IMR-90 (cell line): ENCODE results near the gene GPR180. TPM values are rescaled to one million over a fixed set of nuclear protein-coding genes. Genes with fewer than 3 reads are reported as not detected.

Source experiments
- ATAC-seq: fragments of 200-7000 bp; cut with Tn5 transposase; 2 replicates; pipeline ENCODE4 v1.9.1; 2020; ENCODE audit warnings: low read depth, mild to moderate bottlenecking, moderate library complexity
- BruUV-seq: library from RNA; stranded (reverse); fragments of 400-500 nt; replicated peaks from 2 replicates; lab custom pipeline; 2021; lab: Mats Ljungman, UMichigan
- CTCF ChIA-PET: fragments of 300-600 bp; formaldehyde crosslinking; extraction: SDS; loops from one replicate; lab custom pipeline; 2021; ENCODE audit warnings: antibody characterized with exemption; lab: Yijun Ruan, JAX
- POLR2A ChIA-PET: fragments of 300-600 bp; sonication (Branson Sonifier 250); formaldehyde crosslinking; loops from one replicate; lab custom pipeline; 2022; ENCODE audit warnings: antibody characterized with exemption; ENCODE audit not compliant: unreplicated experiment; lab: Charles Lee
- DNase-seq: peaks from one replicate; pipeline ENCODE4 v3.0.0; 2013
- H2AFZ ChIP-seq: replicated peaks from 2 replicates; pipeline ENCODE3; 2013; ENCODE audit warnings: low read length, mild to moderate bottlenecking; ENCODE audit not compliant: poor library complexity
- H2AK5ac ChIP-seq: 2 replicates; pipeline ENCODE4 v1.6.1; 2013; ENCODE audit warnings: low read depth, low read length, inconsistent platforms
- H2AK9ac ChIP-seq: replicated peaks from 2 replicates; pipeline ENCODE3; 2013; ENCODE audit warnings: mild to moderate bottlenecking, low read depth, low read length, moderate library complexity; ENCODE audit not compliant: poor library complexity
- H2BK120ac ChIP-seq: 2 replicates; pipeline ENCODE4 v1.6.1; 2013; ENCODE audit warnings: low read depth, low read length, inconsistent platforms
- H2BK15ac ChIP-seq: 3 replicates; pipeline ENCODE4 v1.6.1; 2013; ENCODE audit warnings: low read depth, low read length, inconsistent platforms
- H2BK20ac ChIP-seq: 2 replicates; pipeline ENCODE4 v1.6.1; 2013; ENCODE audit warnings: low read depth, mild to moderate bottlenecking, inconsistent platforms, low read length, moderate library complexity
- H2BK5ac ChIP-seq: 2 replicates; pipeline ENCODE4 v1.6.1; 2013; ENCODE audit warnings: mild to moderate bottlenecking, low read depth, low read length, inconsistent platforms; ENCODE audit not compliant: poor library complexity, severe bottlenecking
- H3K14ac ChIP-seq: replicated peaks from 2 replicates; pipeline ENCODE4 v1.6.1; 2013; ENCODE audit warnings: low read depth, low read length, inconsistent platforms
- H3K18ac ChIP-seq: 2 replicates; pipeline ENCODE4 v1.6.1; 2013; ENCODE audit warnings: low read depth, low read length, control low read depth
- H3K23ac ChIP-seq: 2 replicates; pipeline ENCODE4 v1.6.1; 2013; ENCODE audit warnings: low read depth, low read length, inconsistent platforms
- H3K27ac ChIP-seq: 2 replicates; pipeline ENCODE4 v1.5.1; 2013; ENCODE audit warnings: mild to moderate bottlenecking, control low read depth, low read length; ENCODE audit not compliant: insufficient read depth
- H3K27me3 ChIP-seq: 2 replicates; pipeline ENCODE4 v1.6.1; 2013; ENCODE audit warnings: low read length; ENCODE audit not compliant: control insufficient read depth, insufficient read depth
- H3K36me3 ChIP-seq: 2 replicates; pipeline ENCODE4 v1.6.1; 2013; ENCODE audit warnings: low read length, mixed read lengths; ENCODE audit not compliant: control insufficient read depth, insufficient read depth
- H3K4ac ChIP-seq: 2 replicates; pipeline ENCODE4 v1.6.1; 2013; ENCODE audit warnings: low read depth, low read length, inconsistent platforms
- H3K4me1 ChIP-seq: 2 replicates; pipeline ENCODE4 v1.6.1; 2013; ENCODE audit warnings: low read length, mixed read lengths; ENCODE audit not compliant: control insufficient read depth, insufficient read depth
- H3K4me2 ChIP-seq: 2 replicates; pipeline ENCODE4 v1.6.1; 2013; ENCODE audit warnings: low read depth, mild to moderate bottlenecking, control low read depth, low read length, moderate library complexity
- H3K4me3 ChIP-seq: 2 replicates; pipeline ENCODE4 v1.5.1; 2013; ENCODE audit warnings: low read depth, mild to moderate bottlenecking, control low read depth, low read length, moderate library complexity; ENCODE audit not compliant: insufficient read depth
- H3K56ac ChIP-seq: 2 replicates; pipeline ENCODE4 v1.6.1; 2013; ENCODE audit warnings: low read length, inconsistent platforms; ENCODE audit not compliant: insufficient read depth; ENCODE audit errors: extremely low read depth
- H3K79me1 ChIP-seq, 2 experiments: 2 replicates each; pipeline ENCODE4 v1.6.1; 2013; ENCODE audit warnings: low read length in 2 of 2, inconsistent platforms in 1 of 2, low read depth in 1 of 2
- H3K9ac ChIP-seq: 2 replicates; pipeline ENCODE4 v1.6.1; 2013; ENCODE audit warnings: low read depth, low read length, control low read depth
- H3K9me1 ChIP-seq: 2 replicates; pipeline ENCODE4 v1.6.1; 2013; ENCODE audit warnings: low read length, inconsistent platforms; ENCODE audit not compliant: insufficient read depth
- H3K9me3 ChIP-seq: 2 replicates; pipeline ENCODE4 v1.6.1; 2013; ENCODE audit warnings: low read length; ENCODE audit not compliant: control insufficient read depth, insufficient read depth
- H4K20me1 ChIP-seq: 2 replicates; pipeline ENCODE4 v1.6.1; 2013; ENCODE audit warnings: low read length, inconsistent platforms; ENCODE audit not compliant: insufficient read depth
- H4K5ac ChIP-seq: 2 replicates; pipeline ENCODE4 v1.6.1; 2013; ENCODE audit warnings: mild to moderate bottlenecking, low read depth, low read length, control low read depth
- H4K8ac ChIP-seq, 2 experiments: 2 replicates each; pipeline ENCODE4 v1.6.1; 2013; ENCODE audit warnings: low read depth in 2 of 2, low read length in 2 of 2, control low read depth in 1 of 2, inconsistent platforms in 1 of 2
- H4K91ac ChIP-seq: 2 replicates; pipeline ENCODE4 v1.6.1; 2013; ENCODE audit warnings: low read depth, low read length, inconsistent platforms; ENCODE audit not compliant: insufficient read depth
- BHLHE40 ChIP-seq: fragments of 150-350 bp; IDR thresholded peaks from 2 replicates; pipeline ENCODE4 v1.6.1; 2016; ENCODE audit warnings: mild to moderate bottlenecking, low read depth, low read length
- CHD1 ChIP-seq: IDR thresholded peaks from 2 replicates; pipeline ENCODE4 v1.6.1; 2012; ENCODE audit warnings: low read depth, low read length, improper control_type of control experiment
- FOS ChIP-seq: fragments of 150-350 bp; IDR thresholded peaks from 2 replicates; pipeline ENCODE4 v1.6.1; 2016; ENCODE audit warnings: low read depth, low read length
- MAFK ChIP-seq: IDR thresholded peaks from 2 replicates; pipeline ENCODE4 v1.6.1; 2012; ENCODE audit warnings: low read depth, low read length, improper control_type of control experiment
- MAZ ChIP-seq: IDR thresholded peaks from 2 replicates; pipeline ENCODE4 v1.6.1; 2012; ENCODE audit warnings: low read depth, mild to moderate bottlenecking, low read length, improper control_type of control experiment, moderate library complexity, borderline replicate concordance
- RAD21 ChIP-seq: IDR thresholded peaks from 2 replicates; pipeline ENCODE4 v1.6.1; 2012; ENCODE audit warnings: low read length, improper control_type of control experiment
- RCOR1 ChIP-seq: IDR thresholded peaks from 2 replicates; pipeline ENCODE4 v1.6.1; 2012; ENCODE audit warnings: mild to moderate bottlenecking, low read length, improper control_type of control experiment; ENCODE audit not compliant: insufficient replicate concordance
- SMC3 ChIP-seq: fragments of 150-350 bp; IDR thresholded peaks from 2 replicates; pipeline ENCODE4 v1.6.1; 2016; ENCODE audit warnings: low read depth, mild to moderate bottlenecking, antibody characterized with exemption, low read length, moderate library complexity
- WGBS, 2 experiments: methylation state at CpG; one replicate each; pipeline versions ENCODE4 v1.1.5 to v1.1.7; 2013; ENCODE audit warnings: missing lambda C conversion rate in 2 of 2; ENCODE audit not compliant: insufficient read length in 1 of 2; ENCODE audit errors: extremely low coverage in 2 of 2; 5-methylcytosine and 5-hydroxymethylcytosine counted together
- dilution Hi-C: fragments of 300-500 bp; cut with HindIII; formaldehyde crosslinking; loops from one replicate; pipeline ENCODE4 v1.14.3; 2018; ENCODE audit warnings: low sequenced_read_pairs; ENCODE audit not compliant: unreplicated experiment
- in situ Hi-C: fragments of 300-500 bp; cut with MboI; formaldehyde crosslinking; loops from 3 replicates; pipeline ENCODE4 v1.14.3; 2019; ENCODE audit warnings: low sequenced_read_pairs, inconsistent platforms, mixed read lengths
- intact Hi-C: fragments of 100-400 bp; cut with micrococcal nuclease; formaldehyde crosslinking; loops from 2 replicates; pipeline ENCODE4 v1.10.0; 2022
- polyA plus RNA-seq, 3 experiments: library from polyadenylated mRNA; depleted of rRNA; stranded (reverse); fragments of >200 nt; gene quantifications; 2 replicates each; pipeline ENCODE4 v1.2.3, GENCODE V29; 2012; ENCODE audit warnings: low replicate concordance in 1 of 3
- total RNA-seq: library from RNA; depleted of rRNA; stranded (reverse); fragments of >200 nt; gene quantifications from 2 replicates; pipeline ENCODE4 v1.2.3, GENCODE V29; 2012
- TF ChIP-seq, protein P1 (sequence below): fragments of 150-350 bp; IDR thresholded peaks from 2 replicates; pipeline ENCODE4 v1.6.1; 2016; ENCODE audit warnings: low read depth, mild to moderate bottlenecking, low read length, moderate library complexity, borderline replicate concordance

GPR180 gene
- total and polyA plus RNA-seq, 2 of the 4 experiments (the other 2 are of a cell fraction): 2.8 to 10.8 TPM

DNA sequence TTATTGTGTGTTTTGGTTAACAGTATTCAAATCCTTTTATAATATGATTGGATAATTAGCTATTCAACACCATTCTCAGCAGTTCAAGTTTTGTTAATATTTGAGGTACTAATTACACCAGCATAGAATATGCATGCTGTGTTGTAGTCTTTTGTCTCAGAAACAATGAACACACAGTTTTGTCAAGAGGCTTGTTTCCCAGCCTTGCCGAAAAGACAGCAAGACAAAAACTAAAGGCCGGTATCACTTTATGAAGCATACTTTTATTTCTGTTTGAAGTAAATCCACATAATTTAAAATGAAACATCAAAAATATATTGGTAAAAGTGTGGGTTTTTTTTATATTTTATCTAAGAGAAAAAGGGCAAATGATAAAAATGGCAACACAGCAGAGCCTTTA lies 7.5 kb downstream of the GPR180 start:
- no peak overlapping the region for H4K8ac ChIP-seq
- no peak overlapping the region for H2BK15ac ChIP-seq
- no peak for DNase-seq
- no peak for TF ChIP-seq RAD21
- no peak for TF ChIP-seq FOS
- TF ChIP-seq, protein P1, sequence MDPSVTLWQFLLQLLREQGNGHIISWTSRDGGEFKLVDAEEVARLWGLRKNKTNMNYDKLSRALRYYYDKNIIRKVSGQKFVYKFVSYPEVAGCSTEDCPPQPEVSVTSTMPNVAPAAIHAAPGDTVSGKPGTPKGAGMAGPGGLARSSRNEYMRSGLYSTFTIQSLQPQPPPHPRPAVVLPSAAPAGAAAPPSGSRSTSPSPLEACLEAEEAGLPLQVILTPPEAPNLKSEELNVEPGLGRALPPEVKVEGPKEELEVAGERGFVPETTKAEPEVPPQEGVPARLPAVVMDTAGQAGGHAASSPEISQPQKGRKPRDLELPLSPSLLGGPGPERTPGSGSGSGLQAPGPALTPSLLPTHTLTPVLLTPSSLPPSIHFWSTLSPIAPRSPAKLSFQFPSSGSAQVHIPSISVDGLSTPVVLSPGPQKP: no peak
- TF ChIP-seq MAFK: no peak
- no peak for TF ChIP-seq BHLHE40
- TF ChIP-seq MAZ: no peak
- TF ChIP-seq SMC3: no peak
- TF ChIP-seq RCOR1: no peak
- TF ChIP-seq CHD1: no peak
- in situ Hi-C loops: loop anchor here (25.0 kb wide), 1 partner anchor 1372 kb away; the partner anchor contains the start of gene GPC6
- H2BK20ac ChIP-seq: no peak overlapping the region
- no peak overlapping the region for H3K23ac ChIP-seq
- H3K4me3 ChIP-seq: no peak overlapping the region
- no peak overlapping the region for H3K56ac ChIP-seq
- peaks cover 14% of the 10 kb centered on the region for H3K36me3 ChIP-seq
- H3K9me1 ChIP-seq: peaks cover 2% of the 10 kb centered on the region; the same call in 1 of the 2 replicates
- 0 out of 2 replicates have a peak, but pooled peaks cover 3% of the 10 kb centered on the region for H4K20me1 ChIP-seq
- H2AK5ac ChIP-seq: no peak overlapping the region
- H4K91ac ChIP-seq: no peak overlapping the region
- no CpG with 5 or more reads among the region's 2 CpGs for WGBS, 2 experiments
- no peak overlapping the region for H3K4ac ChIP-seq
- CTCF ChIA-PET: interaction anchor here (1.1 kb wide), 1 partner anchor 11 kb away, joined by 4 read pairs; no protein-coding TSS in a partner anchor
- H3K4me2 ChIP-seq: no peak overlapping the region
- no peak overlapping the region for H3K18ac ChIP-seq
- H2AFZ ChIP-seq: no peak overlapping the region
- H2BK120ac ChIP-seq: no peak overlapping the region
- no peak overlapping the region for H3K14ac ChIP-seq
- H3K27ac ChIP-seq: no peak overlapping the region
- H2BK5ac ChIP-seq: no peak overlapping the region
- H4K5ac ChIP-seq: no peak overlapping the region
- H3K9me3 ChIP-seq: no peaks in the 10 kb centered on the region
- peaks cover 14 to 33% of the 10 kb centered on the region in 2 experiments for H3K79me1 ChIP-seq
- H2AK9ac ChIP-seq: no peak overlapping the region
- H3K9ac ChIP-seq: no peak overlapping the region
- intact Hi-C loops: loop anchor here (10.0 kb wide), 1 partner anchor 1774 kb away; no protein-coding TSS in a partner anchor
- POLR2A ChIA-PET: no interaction called here
- dilution Hi-C loops: no loop called here
- no peaks in the 10 kb centered on the region for H3K4me1 ChIP-seq
- no peak for ATAC-seq
- no peaks in the 10 kb centered on the region for H3K27me3 ChIP-seq
- no TSS peak for BruUV-seq
